Measurements from ENCODE around the gene CARF.
A peak's percentile ranks its signal among the peaks of the same experiment; 100 is the strongest.
"Not testable (repeated sequence)": the region's sequence is repeated elsewhere in the genome, so short reads cannot be mapped to it uniquely, and the experiment has no call there.

Gene CARF

DNA sequence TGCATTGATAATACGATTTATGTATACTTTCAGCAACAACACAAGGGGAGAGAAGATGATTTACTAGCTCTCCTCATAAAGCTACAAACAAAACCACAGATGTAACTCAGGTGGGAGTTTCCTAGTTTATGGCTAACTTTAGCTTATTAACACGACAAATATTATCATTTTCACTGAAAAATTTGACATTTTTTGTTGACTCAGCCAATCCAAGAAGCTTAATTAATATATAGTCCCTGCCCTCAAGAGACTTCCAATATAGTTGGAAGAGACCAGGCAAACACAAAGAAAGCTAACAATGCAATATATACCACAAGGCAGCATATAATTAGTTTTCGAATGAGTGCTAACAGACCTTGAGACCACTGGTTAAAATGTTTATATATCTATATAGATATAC is 1.4 kb upstream of the CARF start:
- no peak overlapping the region for H2BK5ac ChIP-seq (ENCODE audit: low read depth, low read length, poor library complexity, severe bottlenecking)
- peaks cover 3% of the 10 kb centered on the region for H3K4me1 ChIP-seq (ENCODE audit: control insufficient read depth, insufficient read depth, low read depth, low read length)
- H3K18ac ChIP-seq (ENCODE audit: low read depth in 1 of 2, low read length in 2 of 2): no peak overlapping the region
- no peaks in the 10 kb centered on the region for H3K27me3 ChIP-seq (ENCODE audit: control insufficient read depth in 1 of 2, insufficient read depth in 1 of 2, low read length in 2 of 2)
- no peak overlapping the region for H2BK120ac ChIP-seq (ENCODE audit: low read depth, low read length)
- no peak overlapping the region for H3K14ac ChIP-seq (ENCODE audit: low read length in 2 of 2)
- H3K79me1 ChIP-seq (replicated peaks; ENCODE audit: low read length, poor library complexity, severe bottlenecking): peaks cover 6% of the 10 kb centered on the region
- no peak overlapping the region for H4K8ac ChIP-seq (ENCODE audit: low read length)
- H2BK12ac ChIP-seq (ENCODE audit: low read length in 2 of 2): no peak overlapping the region
- H3K4me2 ChIP-seq (ENCODE audit: low read length, poor library complexity, severe bottlenecking): peak overlapping the region; percentile 22
- no peak overlapping the region for H3K27ac ChIP-seq (ENCODE audit: low read length, poor library complexity, severe bottlenecking)
- no peak overlapping the region for H2AFZ ChIP-seq (ENCODE audit: low read depth, low read length)
- DNase-seq: no peak
- H3K23ac ChIP-seq (ENCODE audit: low read length in 2 of 2): no peak overlapping the region
- no peak overlapping the region for H2AK5ac ChIP-seq (ENCODE audit: low read length, severe bottlenecking)
- H3K4me3 ChIP-seq (ENCODE audit: insufficient read depth in 1 of 2, low read depth in 1 of 2, low read length in 2 of 2): peak overlapping the region in 1 of 2 experiments; percentile 99
- H3K4ac ChIP-seq (ENCODE audit: low read depth in 1 of 2, low read length in 2 of 2): no peak overlapping the region
- WGBS: 0% methylated on average over 1 of the region's 3 CpGs
- no peaks in the 10 kb centered on the region for H3K9me3 ChIP-seq (ENCODE audit: control insufficient read depth, low read length)
- H2BK15ac ChIP-seq (ENCODE audit: low read depth, poor library complexity, severe bottlenecking): no peak overlapping the region
- no peak overlapping the region for H4K91ac ChIP-seq (ENCODE audit: low read length)
- peak overlapping the region; percentile 97 for H3K9ac ChIP-seq (ENCODE audit: low read length)
- H3K36me3 ChIP-seq (ENCODE audit: control insufficient read depth in 1 of 2, insufficient read depth in 2 of 2, low read depth in 1 of 2, low read length in 2 of 2): peaks cover 0 to 13% of the 10 kb centered on the region in 2 experiments

DNA sequence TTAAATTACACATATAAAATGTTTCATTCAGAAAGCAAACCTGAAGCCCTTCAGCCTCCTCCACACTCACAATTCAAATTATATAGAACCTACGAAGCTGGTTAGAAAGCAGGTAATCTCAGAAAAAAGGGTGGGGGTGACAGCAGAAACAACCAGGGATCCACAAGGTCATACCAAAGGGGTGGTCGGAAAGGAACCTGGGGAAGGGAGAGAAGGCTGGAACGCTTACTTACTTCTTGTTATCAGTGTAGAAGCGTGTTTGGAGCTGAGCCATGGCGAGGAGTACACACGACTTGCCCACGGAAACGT is 918 bp upstream of the CARF start:
- H3K23ac ChIP-seq (ENCODE audit: low read length in 2 of 2): peak overlapping the region in 1 of 2 experiments; percentile 94
- H3K79me1 ChIP-seq (replicated peaks; ENCODE audit: low read length, poor library complexity, severe bottlenecking): peaks cover 6% of the 10 kb centered on the region
- H3K4me3 ChIP-seq (ENCODE audit: insufficient read depth in 1 of 2, low read depth in 1 of 2, low read length in 2 of 2): peak overlapping the region; percentile 69 to 99
- WGBS: 0% methylated on average over 8 of the region's 8 CpGs
- H3K9ac ChIP-seq (ENCODE audit: low read length): peak overlapping the region; percentile 97
- peaks cover 0 to 8% of the 10 kb centered on the region in 2 experiments for H3K36me3 ChIP-seq (ENCODE audit: control insufficient read depth in 1 of 2, insufficient read depth in 2 of 2, low read depth in 1 of 2, low read length in 2 of 2)
- H2BK12ac ChIP-seq (ENCODE audit: low read length in 2 of 2): no peak overlapping the region
- H3K27me3 ChIP-seq (ENCODE audit: control insufficient read depth in 1 of 2, insufficient read depth in 1 of 2, low read length in 2 of 2): no peaks in the 10 kb centered on the region
- H3K27ac ChIP-seq (ENCODE audit: low read length, poor library complexity, severe bottlenecking): peak overlapping the region; percentile 100
- no peak overlapping the region for H4K8ac ChIP-seq (ENCODE audit: low read length)
- H2AK5ac ChIP-seq (ENCODE audit: low read length, severe bottlenecking): no peak overlapping the region
- H3K9me3 ChIP-seq (ENCODE audit: control insufficient read depth, low read length): no peaks in the 10 kb centered on the region
- H4K91ac ChIP-seq (ENCODE audit: low read length): no peak overlapping the region
- peak overlapping the region in 1 of 2 experiments; percentile 50 for H3K14ac ChIP-seq (ENCODE audit: low read length in 2 of 2)
- peak overlapping the region in 1 of 2 experiments; percentile 67 for H3K4ac ChIP-seq (ENCODE audit: low read depth in 1 of 2, low read length in 2 of 2)
- peaks cover 3% of the 10 kb centered on the region for H3K4me1 ChIP-seq (ENCODE audit: control insufficient read depth, insufficient read depth, low read depth, low read length)
- peak overlapping the region; percentile 81 for H2AFZ ChIP-seq (ENCODE audit: low read depth, low read length)
- H3K4me2 ChIP-seq (ENCODE audit: low read length, poor library complexity, severe bottlenecking): peak overlapping the region; percentile 75
- no peak overlapping the region for H2BK15ac ChIP-seq (ENCODE audit: low read depth, poor library complexity, severe bottlenecking)
- no peak overlapping the region for H2BK5ac ChIP-seq (ENCODE audit: low read depth, low read length, poor library complexity, severe bottlenecking)
- no peak for DNase-seq
- peak overlapping the region in 1 of 2 experiments; percentile 78 for H3K18ac ChIP-seq (ENCODE audit: low read depth in 1 of 2, low read length in 2 of 2)
- no peak overlapping the region for H2BK120ac ChIP-seq (ENCODE audit: low read depth, low read length)

DNA sequence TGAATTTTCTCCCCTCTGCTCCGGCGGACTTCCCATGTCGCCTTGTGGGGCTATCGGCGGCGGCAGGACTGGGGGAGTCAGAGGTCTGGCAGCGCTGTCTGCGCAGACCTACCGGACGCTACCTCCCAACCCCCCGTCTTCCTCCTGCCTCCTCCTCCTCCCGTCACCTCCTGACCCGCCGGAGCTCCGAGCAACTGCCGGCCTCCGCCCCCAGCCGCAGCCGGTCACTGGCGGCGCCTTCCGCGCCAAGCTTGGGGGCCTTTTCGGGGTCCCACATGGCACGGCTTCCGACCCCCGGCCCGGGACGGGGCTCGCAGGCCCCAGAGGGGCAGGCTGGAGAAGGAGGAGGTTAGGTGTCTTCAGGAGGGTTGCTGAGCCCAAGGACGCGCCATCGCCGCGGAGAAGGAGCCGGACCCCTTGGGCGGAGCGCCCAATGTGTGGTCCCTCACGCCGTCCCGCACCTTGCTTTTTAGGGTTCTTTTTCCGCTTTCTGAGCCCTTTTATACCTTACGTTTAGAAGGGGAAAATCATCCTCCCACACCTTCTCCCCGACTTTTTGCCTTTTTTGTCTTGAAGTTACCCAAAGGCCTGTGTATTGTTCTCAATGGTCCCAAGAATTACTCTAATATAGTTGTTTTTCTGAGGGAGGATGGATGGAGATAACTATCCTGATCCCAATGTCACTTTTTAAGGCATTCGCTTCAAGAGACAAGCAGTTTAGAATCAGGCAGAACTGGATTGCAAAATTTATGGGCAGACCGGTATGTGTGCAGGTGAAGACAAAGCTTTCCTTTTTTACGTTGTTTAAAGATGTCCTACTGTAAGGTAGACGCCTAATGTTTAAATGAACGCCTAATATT is 497 bp downstream of the CARF start:
- not testable (repeated sequence) for H3K18ac ChIP-seq (ENCODE audit: low read depth in 1 of 2, low read length in 2 of 2); H3K23ac ChIP-seq (ENCODE audit: low read length in 2 of 2); H3K9me3 ChIP-seq (ENCODE audit: control insufficient read depth, low read length); H2BK15ac ChIP-seq (ENCODE audit: low read depth, poor library complexity, severe bottlenecking); H3K4me1 ChIP-seq (ENCODE audit: control insufficient read depth, insufficient read depth, low read depth, low read length); H3K27me3 ChIP-seq (ENCODE audit: control insufficient read depth in 1 of 2, insufficient read depth in 1 of 2, low read length in 2 of 2); H3K79me1 ChIP-seq (replicated peaks; ENCODE audit: low read length, poor library complexity, severe bottlenecking); H2AK5ac ChIP-seq (ENCODE audit: low read length, severe bottlenecking); H3K14ac ChIP-seq (ENCODE audit: low read length in 2 of 2); H3K36me3 ChIP-seq (ENCODE audit: control insufficient read depth in 1 of 2, insufficient read depth in 2 of 2, low read depth in 1 of 2, low read length in 2 of 2); H2BK120ac ChIP-seq (ENCODE audit: low read depth, low read length); H4K8ac ChIP-seq (ENCODE audit: low read length); H2AFZ ChIP-seq (ENCODE audit: low read depth, low read length); H2BK5ac ChIP-seq (ENCODE audit: low read depth, low read length, poor library complexity, severe bottlenecking); H3K4ac ChIP-seq (ENCODE audit: low read depth in 1 of 2, low read length in 2 of 2); H2BK12ac ChIP-seq (ENCODE audit: low read length in 2 of 2); H4K91ac ChIP-seq (ENCODE audit: low read length)
- 54% methylated on average over 3 of the region's 49 CpGs for WGBS
- Histone ChIP-seq H3K4me3 (ENCODE audit: insufficient read depth in 1 of 2, low read depth in 1 of 2, low read length in 2 of 2) (peak overlapping the region; percentile 64 to 99), H3K9ac (ENCODE audit: low read length) (peak overlapping the region; percentile 97), H3K4me2 (ENCODE audit: low read length, poor library complexity, severe bottlenecking) (peak overlapping the region; percentile 53), H3K27ac (ENCODE audit: low read length, poor library complexity, severe bottlenecking) (peak overlapping the region; percentile 100)
- DNase-seq: peak; percentile 39

DNA sequence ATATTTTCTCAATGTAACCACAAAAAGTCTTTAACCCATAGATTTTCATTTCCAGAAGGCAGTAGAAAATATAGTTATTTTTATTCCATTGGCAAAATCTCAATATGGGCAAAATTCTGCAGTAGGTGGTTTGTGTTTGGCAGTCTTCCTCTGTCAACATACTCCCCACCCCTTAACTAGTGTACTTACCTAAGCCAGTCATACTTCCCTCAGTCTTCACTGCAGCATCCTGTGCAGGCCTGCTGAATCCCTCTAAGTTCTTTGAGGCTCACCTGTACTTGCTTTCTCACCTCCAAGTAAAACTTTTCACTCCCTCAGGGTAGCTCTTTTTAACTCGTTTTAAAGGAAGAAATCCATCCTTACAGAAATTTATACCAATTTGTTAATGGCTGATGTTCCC is 6.8 kb downstream of the CARF start:
- no peak overlapping the region for H3K18ac ChIP-seq (ENCODE audit: low read depth in 1 of 2, low read length in 2 of 2)
- no peak overlapping the region for H3K14ac ChIP-seq (ENCODE audit: low read length in 2 of 2)
- DNase-seq: no peak
- H3K27me3 ChIP-seq (ENCODE audit: control insufficient read depth in 1 of 2, insufficient read depth in 1 of 2, low read length in 2 of 2): no peaks in the 10 kb centered on the region
- H2AK5ac ChIP-seq (ENCODE audit: low read length, severe bottlenecking): no peak overlapping the region
- H3K27ac ChIP-seq (ENCODE audit: low read length, poor library complexity, severe bottlenecking): no peak overlapping the region
- H3K23ac ChIP-seq (ENCODE audit: low read length in 2 of 2): no peak overlapping the region
- no peak overlapping the region for H3K4me3 ChIP-seq (ENCODE audit: insufficient read depth in 1 of 2, low read depth in 1 of 2, low read length in 2 of 2)
- H3K4me1 ChIP-seq (ENCODE audit: control insufficient read depth, insufficient read depth, low read depth, low read length): no peaks in the 10 kb centered on the region
- H3K9ac ChIP-seq (ENCODE audit: low read length): no peak overlapping the region
- WGBS: no CpG with 5 or more reads among the region's 1 CpG
- H4K8ac ChIP-seq (ENCODE audit: low read length): no peak overlapping the region
- H3K9me3 ChIP-seq (ENCODE audit: control insufficient read depth, low read length): no peaks in the 10 kb centered on the region
- H4K91ac ChIP-seq (ENCODE audit: low read length): no peak overlapping the region
- no peak overlapping the region for H2BK15ac ChIP-seq (ENCODE audit: low read depth, poor library complexity, severe bottlenecking)
- no peak overlapping the region for H2BK12ac ChIP-seq (ENCODE audit: low read length in 2 of 2)
- H3K36me3 ChIP-seq (ENCODE audit: control insufficient read depth in 1 of 2, insufficient read depth in 2 of 2, low read depth in 1 of 2, low read length in 2 of 2): peaks cover 0 to 34% of the 10 kb centered on the region in 2 experiments
- peaks cover 2% of the 10 kb centered on the region for H3K79me1 ChIP-seq (replicated peaks; ENCODE audit: low read length, poor library complexity, severe bottlenecking)
- no peak overlapping the region for H3K4ac ChIP-seq (ENCODE audit: low read depth in 1 of 2, low read length in 2 of 2)
- no peak overlapping the region for H2BK120ac ChIP-seq (ENCODE audit: low read depth, low read length)
- H3K4me2 ChIP-seq (ENCODE audit: low read length, poor library complexity, severe bottlenecking): no peak overlapping the region
- H2BK5ac ChIP-seq (ENCODE audit: low read depth, low read length, poor library complexity, severe bottlenecking): no peak overlapping the region
- no peak overlapping the region for H2AFZ ChIP-seq (ENCODE audit: low read depth, low read length)

All from mesenchymal stem cell (in vitro differentiated cells and primary cell).